RWPE2 (cell line): ENCODE measurements around the gene PFKP.
"Not testable (repeated sequence)": the region's sequence is repeated elsewhere in the genome, so short reads cannot be mapped to it uniquely, and the experiment has no call there.

Source experiments
- ATAC-seq: fragments of 200-7000 bp; cut with Tn5 transposase; 3 replicates; pipeline ENCODE4 v1.9.1; 2021; ENCODE audit warnings: low read depth
- DNase-seq: peaks from one replicate; pipeline ENCODE4 v3.0.0-alpha.2; 2020; ENCODE audit warnings: low spot score
- H3K27ac ChIP-seq: fragments of 450-650 bp; 2 replicates; pipeline ENCODE4 v1.5.1; 2017; ENCODE audit warnings: mild to moderate bottlenecking; ENCODE audit not compliant: poor library complexity, severe bottlenecking
- H3K27me3 ChIP-seq: fragments of 250-450 bp; sonication (Bioruptor Pico); 2 replicates; pipeline ENCODE4 v1.5.1; 2021; ENCODE audit warnings: mild to moderate bottlenecking, moderate library complexity; ENCODE audit not compliant: insufficient read depth, poor library complexity, severe bottlenecking
- H3K36me3 ChIP-seq: fragments of 250-450 bp; sonication (Bioruptor Pico); 2 replicates; pipeline ENCODE4 v1.5.1; 2020; ENCODE audit warnings: low read depth, mild to moderate bottlenecking, moderate library complexity
- H3K4me1 ChIP-seq: fragments of 250-450 bp; sonication (Bioruptor Pico); 2 replicates; pipeline ENCODE4 v1.5.1; 2021; ENCODE audit warnings: mild to moderate bottlenecking, moderate library complexity; ENCODE audit not compliant: insufficient read depth, poor library complexity, severe bottlenecking
- H3K4me3 ChIP-seq: fragments of 250-450 bp; sonication (Bioruptor Pico); 2 replicates; pipeline ENCODE4 v1.5.1; 2021; ENCODE audit warnings: mild to moderate bottlenecking, moderate library complexity; ENCODE audit not compliant: severe bottlenecking
- H3K9me3 ChIP-seq: fragments of 250-450 bp; sonication (Bioruptor Pico); 2 replicates; pipeline ENCODE4 v1.5.1; 2021; ENCODE audit warnings: mild to moderate bottlenecking, moderate library complexity; ENCODE audit not compliant: severe bottlenecking
- TF ChIP-seq, protein P1 (sequence below): fragments of 450-650 bp; IDR thresholded peaks from one replicate; pipeline ENCODE4 v1.5.1; 2017; ENCODE audit warnings: mild to moderate bottlenecking, moderate library complexity; ENCODE audit not compliant: poor library complexity, severe bottlenecking

The PFKP gene

DNA sequence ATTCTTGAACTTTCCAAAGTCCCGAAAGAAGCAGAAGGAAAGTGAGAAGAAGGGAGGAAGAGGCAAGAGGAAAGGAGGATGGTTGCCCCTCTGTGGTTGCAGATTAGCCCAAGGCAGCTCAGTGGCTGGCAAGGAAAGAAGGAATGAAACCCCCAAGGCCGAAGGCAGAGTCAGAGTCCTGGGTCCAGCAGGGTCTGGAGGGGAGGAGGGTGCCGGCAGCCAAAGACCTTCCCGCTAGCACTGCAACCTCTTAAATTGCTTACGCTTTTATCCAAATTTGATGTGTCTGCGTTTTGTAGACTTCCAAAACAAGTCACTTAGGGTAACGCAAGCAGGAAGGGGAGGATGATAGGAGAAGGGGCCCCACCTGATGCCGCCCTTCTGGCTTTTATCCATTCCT lies 7.4 kb upstream of the PFKP start:
- TF ChIP-seq, protein P1, sequence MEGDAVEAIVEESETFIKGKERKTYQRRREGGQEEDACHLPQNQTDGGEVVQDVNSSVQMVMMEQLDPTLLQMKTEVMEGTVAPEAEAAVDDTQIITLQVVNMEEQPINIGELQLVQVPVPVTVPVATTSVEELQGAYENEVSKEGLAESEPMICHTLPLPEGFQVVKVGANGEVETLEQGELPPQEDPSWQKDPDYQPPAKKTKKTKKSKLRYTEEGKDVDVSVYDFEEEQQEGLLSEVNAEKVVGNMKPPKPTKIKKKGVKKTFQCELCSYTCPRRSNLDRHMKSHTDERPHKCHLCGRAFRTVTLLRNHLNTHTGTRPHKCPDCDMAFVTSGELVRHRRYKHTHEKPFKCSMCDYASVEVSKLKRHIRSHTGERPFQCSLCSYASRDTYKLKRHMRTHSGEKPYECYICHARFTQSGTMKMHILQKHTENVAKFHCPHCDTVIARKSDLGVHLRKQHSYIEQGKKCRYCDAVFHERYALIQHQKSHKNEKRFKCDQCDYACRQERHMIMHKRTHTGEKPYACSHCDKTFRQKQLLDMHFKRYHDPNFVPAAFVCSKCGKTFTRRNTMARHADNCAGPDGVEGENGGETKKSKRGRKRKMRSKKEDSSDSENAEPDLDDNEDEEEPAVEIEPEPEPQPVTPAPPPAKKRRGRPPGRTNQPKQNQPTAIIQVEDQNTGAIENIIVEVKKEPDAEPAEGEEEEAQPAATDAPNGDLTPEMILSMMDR, result no peak

GRCh38 chr10:3060481-3060889 lies 6.9 kb upstream of the PFKP start:
- no peaks in the 10 kb centered on the region for H3K4me1 ChIP-seq
- ATAC-seq, result peak; percentile 25; the same call in 1 of the 3 replicates
- no peak overlapping the region for H3K4me3 ChIP-seq
- TF ChIP-seq, protein P1, result no peak
- H3K9me3 ChIP-seq, result no peaks in the 10 kb centered on the region
- no peaks in the 10 kb centered on the region for H3K36me3 ChIP-seq
- no peaks in the 10 kb centered on the region for H3K27me3 ChIP-seq
- no peak overlapping the region for H3K27ac ChIP-seq
- no peak for DNase-seq

More for the DNA sequence above, 7.4 kb upstream of the PFKP start:
- Histone ChIP-seq H3K36me3 (no peaks in the 10 kb centered on the region), H3K27ac (no peak overlapping the region), H3K27me3 (no peaks in the 10 kb centered on the region), H3K9me3 (no peaks in the 10 kb centered on the region), H3K4me3 (no peak overlapping the region), H3K4me1 (no peaks in the 10 kb centered on the region)
- no peak for DNase-seq
- ATAC-seq, result no peak

DNA sequence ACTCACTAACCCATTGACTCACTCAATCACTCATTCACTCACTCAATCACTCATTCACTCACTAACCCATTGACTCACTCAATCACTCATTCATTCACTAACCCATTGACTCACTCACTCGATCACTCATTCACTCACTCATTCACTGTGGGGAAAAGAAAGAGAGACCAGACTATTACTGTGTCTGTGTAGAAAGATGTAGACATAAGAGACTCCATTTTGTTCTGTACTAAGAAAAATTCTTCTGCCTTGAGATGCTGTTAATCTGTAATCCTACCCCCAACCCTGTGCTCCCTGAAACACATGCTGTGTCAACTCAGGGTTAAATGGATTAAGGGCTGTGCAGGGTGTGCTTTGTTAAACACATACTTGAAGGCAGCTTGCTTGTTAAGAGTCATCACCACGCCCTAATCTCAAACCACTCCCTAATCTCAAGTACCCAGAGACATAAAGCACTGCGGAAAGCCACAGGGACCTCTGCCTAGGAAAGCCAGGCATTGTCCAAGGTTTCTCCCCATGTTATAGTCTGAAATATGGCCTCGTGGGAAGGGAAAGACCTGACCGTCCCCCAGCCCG lies 5.9 kb upstream of the PFKP start:
- DNase-seq, H3K4me3 ChIP-seq, H3K36me3 ChIP-seq, ATAC-seq, H3K27me3 ChIP-seq, H3K4me1 ChIP-seq, H3K27ac ChIP-seq, H3K9me3 ChIP-seq: not testable (repeated sequence)

GRCh38 chr10:3062502-3063186 lies 4.7 kb upstream of the PFKP start:
- no peaks in the 10 kb centered on the region for H3K27me3 ChIP-seq
- ATAC-seq, result no peak
- no peak overlapping the region for H3K4me3 ChIP-seq

DNA sequence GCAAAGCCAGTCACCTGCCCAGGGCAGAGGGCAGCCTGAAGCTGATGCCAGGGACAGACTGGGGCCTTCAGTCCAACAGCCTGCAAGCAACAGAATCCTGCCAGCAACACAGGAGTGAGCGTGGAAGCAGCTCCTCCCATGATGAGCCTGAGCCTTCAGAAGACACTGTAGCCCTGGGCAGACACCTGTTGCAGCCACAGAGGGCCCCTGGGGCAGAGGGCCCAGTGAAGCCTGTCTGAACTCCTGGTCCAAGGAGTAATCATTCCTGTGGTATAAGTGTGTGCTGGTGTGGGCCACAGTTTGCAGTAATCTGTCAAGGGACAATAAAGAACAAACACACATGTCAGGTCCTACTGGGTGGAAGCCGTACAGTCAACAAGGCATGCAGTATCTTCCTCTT lies 2.9 kb upstream of the PFKP start:
- TF ChIP-seq, protein P1, result no peak
- no peak for DNase-seq
- H3K4me3 ChIP-seq, result no peak overlapping the region
- peaks cover 3% of the 10 kb centered on the region for H3K36me3 ChIP-seq
- no peak overlapping the region for H3K27ac ChIP-seq
- ATAC-seq, result no peak
- H3K4me1 ChIP-seq, result no peaks in the 10 kb centered on the region
- no peaks in the 10 kb centered on the region for H3K27me3 ChIP-seq
- H3K9me3 ChIP-seq, result no peaks in the 10 kb centered on the region

More at GRCh38 chr10:3062502-3063186, 4.7 kb upstream of the PFKP start:
- Histone ChIP-seq H3K9me3 (no peaks in the 10 kb centered on the region), H3K27ac (no peak overlapping the region), H3K36me3 (no peaks in the 10 kb centered on the region), H3K4me1 (no peaks in the 10 kb centered on the region)
- TF ChIP-seq, protein P1, result no peak
- no peak for DNase-seq
